Embryonic facial prominence (tissue), 1 donor: ENCODE measurements around the gene TRIM9.

Experiments used
- DNase-seq: peaks from one replicate; pipeline ENCODE4 v3.0.0-alpha.2; 2016; ENCODE audit errors: extremely low spot score

The TRIM9 gene

DNA sequence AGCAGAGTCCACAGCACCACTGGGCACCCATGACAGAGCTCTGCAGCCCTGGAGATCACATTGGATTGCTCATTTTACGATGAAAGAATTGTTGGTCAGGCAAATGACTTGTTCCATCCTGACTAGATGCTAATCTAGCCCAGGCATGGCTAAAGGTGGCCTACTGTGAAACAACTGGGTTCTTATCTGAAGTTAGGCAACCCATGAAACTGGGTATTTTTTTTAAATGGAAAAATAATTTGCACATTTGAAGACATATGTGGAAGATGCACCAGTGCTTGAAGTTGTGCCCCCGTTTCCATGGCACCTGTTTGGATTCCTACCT, 158.9 kb downstream of the TRIM9 start:
- DNase-seq: no peak

- no peak for DNase-seq
Observed at GRCh38 chr14:50935126-50936015, 159.5 kb downstream of the TRIM9 start.

- DNase-seq: no peak
Observed at GRCh38 chr14:50932592-50933495, 162.1 kb downstream of the TRIM9 start.

DNA sequence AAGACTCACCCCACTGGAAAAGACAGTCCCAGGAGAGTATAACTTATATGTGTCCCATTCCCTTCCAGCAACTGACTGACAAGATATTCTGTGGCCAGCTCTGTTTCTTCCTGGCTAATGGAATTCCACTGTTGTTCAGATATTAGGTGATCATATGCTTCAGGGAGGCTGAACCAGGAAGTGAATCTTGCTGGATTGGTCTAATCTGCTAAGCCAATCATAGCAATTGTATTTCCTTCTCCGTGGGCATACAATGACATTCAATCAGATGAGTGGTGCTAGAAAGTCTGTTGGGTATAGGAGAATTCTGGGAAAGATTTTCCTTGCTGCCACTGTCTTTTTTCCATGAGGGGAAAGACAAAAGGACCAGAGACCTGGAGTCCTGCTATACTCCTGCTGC, 162.7 kb downstream of the TRIM9 start:
- no peak for DNase-seq

- no peak for DNase-seq
Observed at GRCh38 chr14:50931559-50931958, 163.3 kb downstream of the TRIM9 start.

- no peak for DNase-seq
Observed at GRCh38 chr14:50929506-50929905, 165.4 kb downstream of the TRIM9 start.

DNA sequence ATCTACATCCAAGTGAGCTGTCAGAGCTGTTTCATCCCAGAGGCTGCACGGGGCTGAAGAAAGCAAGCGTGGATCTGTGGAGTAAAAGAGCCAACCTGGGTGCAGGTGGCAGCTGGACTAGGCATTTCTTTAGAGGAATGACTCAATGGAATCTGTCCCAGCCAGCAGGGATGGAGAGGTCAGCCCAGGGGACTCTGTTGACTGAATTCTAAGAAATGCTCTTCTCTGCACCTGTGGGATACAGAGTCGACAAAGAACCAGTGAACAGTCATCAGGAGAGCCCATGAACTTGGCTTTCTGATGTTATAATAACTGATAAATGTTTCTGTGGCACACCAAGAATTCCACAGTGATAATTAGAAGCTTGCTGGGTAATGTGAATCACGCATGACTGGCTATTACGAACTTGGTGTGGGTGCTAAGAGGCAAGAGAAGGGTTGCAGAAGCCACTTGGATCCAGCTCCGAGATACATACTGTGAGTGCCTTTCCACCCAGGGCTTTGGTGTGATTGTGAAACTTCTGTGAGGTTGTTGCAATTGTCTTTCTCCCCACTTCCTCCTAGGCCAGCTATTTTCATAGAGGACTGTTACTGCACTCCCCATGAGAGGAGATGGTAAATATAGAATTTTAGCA, 166.8 kb downstream of the TRIM9 start:
- DNase-seq: no peak

DNA sequence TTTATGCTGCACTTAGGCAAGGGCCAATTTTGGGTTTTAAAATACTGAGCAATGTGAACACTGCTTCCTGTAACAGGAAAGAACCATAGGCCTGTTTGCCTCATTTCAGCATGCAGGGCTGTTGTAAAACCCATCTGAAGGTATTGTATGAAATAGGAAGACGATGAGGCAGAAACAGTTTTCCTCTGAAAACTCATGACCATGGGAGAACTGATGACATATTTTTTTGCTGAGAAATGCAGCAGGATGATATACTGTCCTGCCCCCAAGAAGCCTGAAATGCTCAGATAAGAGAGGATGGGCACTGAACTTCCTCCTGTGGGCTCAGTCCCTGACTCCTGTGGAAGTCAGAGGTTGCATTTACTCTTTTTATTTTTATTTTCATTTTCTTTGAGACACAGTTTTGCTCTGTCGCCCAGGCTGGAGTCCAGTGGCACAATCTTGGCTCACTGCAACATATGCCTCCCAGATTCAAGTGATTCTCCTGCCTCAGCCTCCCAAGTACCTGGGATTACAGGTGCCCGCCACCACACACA, 168.0 kb downstream of the TRIM9 start:
- DNase-seq: no peak
